Common myeloid progenitor, CD34-positive (primary cell): Measurements from ENCODE around the gene HS3ST5.
"Not testable (repeated sequence)": the region's sequence is repeated elsewhere in the genome, so short reads cannot be mapped to it uniquely, and the experiment has no call there.

Source experiments
- CTCF ChIA-PET: fragments of 350-600 bp; sonication (Branson Sonifier 250); formaldehyde crosslinking; loops from one replicate; lab custom pipeline; 2021; ENCODE audit warnings: antibody characterized with exemption; lab: Charles Lee
- POLR2A ChIA-PET: fragments of 350-600 bp; sonication (Branson Sonifier 250); formaldehyde crosslinking; loops from one replicate; lab custom pipeline; 2021; ENCODE audit warnings: antibody characterized with exemption; lab: Charles Lee
- DNase-seq, 3 donors: peaks; one replicate each; pipeline versions ENCODE4 v3.0.0 to v3.0.0-alpha.2; 2013
- H3K27ac ChIP-seq, 2 experiments: 1 replicate in 1 of 2; 2 replicates in 1 of 2; pipeline ENCODE4 v1.7.0; 2013; ENCODE audit warnings: inconsistent platforms in 2 of 2, low read length in 2 of 2, mild to moderate bottlenecking in 2 of 2, low read depth in 1 of 2, moderate library complexity in 1 of 2; ENCODE audit not compliant: severe bottlenecking in 2 of 2, insufficient read depth in 1 of 2, poor library complexity in 1 of 2
- H3K27me3 ChIP-seq, 5 experiments: replicated peaks in 2 of 5; 1 replicate in 3 of 5; 2 replicates in 2 of 5; pipeline versions ENCODE4 v1.6.1 to v1.7.0; 2013; ENCODE audit warnings: low read length in 4 of 5, mild to moderate bottlenecking in 2 of 5, moderate library complexity in 2 of 5, inconsistent platforms in 1 of 5; ENCODE audit not compliant: insufficient read depth in 5 of 5, control insufficient read depth in 4 of 5
- H3K36me3 ChIP-seq, 4 experiments: 1 replicate in 2 of 4; 2 replicates in 2 of 4; pipeline versions ENCODE4 v1.6.1 to v1.7.0; 2013; ENCODE audit warnings: low read length in 3 of 4, control low read depth in 1 of 4, mild to moderate bottlenecking in 1 of 4; ENCODE audit not compliant: control insufficient read depth in 4 of 4, insufficient read depth in 4 of 4
- H3K4me1 ChIP-seq, 4 experiments: 1 replicate in 3 of 4; 2 replicates in 1 of 4; pipeline versions ENCODE4 v1.6.1 to v1.7.1; 2013; ENCODE audit warnings: low read length in 3 of 4, mild to moderate bottlenecking in 3 of 4, control low read depth in 1 of 4, inconsistent platforms in 1 of 4, moderate library complexity in 1 of 4; ENCODE audit not compliant: control insufficient read depth in 4 of 4, insufficient read depth in 4 of 4; ENCODE audit errors: control extremely low read depth in 1 of 4
- H3K4me3 ChIP-seq, 7 experiments: 1 replicate in 4 of 7; 2 replicates in 3 of 7; pipeline versions ENCODE4 v1.5.1 to v1.7.0; 2013; ENCODE audit warnings: mild to moderate bottlenecking in 7 of 7, low read length in 6 of 7, moderate library complexity in 6 of 7, inconsistent platforms in 2 of 7, low read depth in 2 of 7, control low read depth in 1 of 7; ENCODE audit not compliant: insufficient read depth in 4 of 7, control insufficient read depth in 1 of 7; ENCODE audit errors: extremely low read depth in 1 of 7
- H3K9me3 ChIP-seq, 5 experiments: 1 replicate in 4 of 5; 2 replicates in 1 of 5; pipeline versions ENCODE4 v1.6.1 to v1.7.1; 2013; ENCODE audit warnings: low read length in 4 of 5, mild to moderate bottlenecking in 2 of 5, inconsistent platforms in 1 of 5, low read depth in 1 of 5, moderate library complexity in 1 of 5; ENCODE audit not compliant: control insufficient read depth in 4 of 5, insufficient read depth in 2 of 5; ENCODE audit errors: control extremely low read depth in 1 of 5
- WGBS: methylation state at CpG from one replicate; pipeline ENCODE4 v1.1.5; 2013; ENCODE audit not compliant: insufficient coverage; 5-methylcytosine and 5-hydroxymethylcytosine counted together

Gene HS3ST5

DNA sequence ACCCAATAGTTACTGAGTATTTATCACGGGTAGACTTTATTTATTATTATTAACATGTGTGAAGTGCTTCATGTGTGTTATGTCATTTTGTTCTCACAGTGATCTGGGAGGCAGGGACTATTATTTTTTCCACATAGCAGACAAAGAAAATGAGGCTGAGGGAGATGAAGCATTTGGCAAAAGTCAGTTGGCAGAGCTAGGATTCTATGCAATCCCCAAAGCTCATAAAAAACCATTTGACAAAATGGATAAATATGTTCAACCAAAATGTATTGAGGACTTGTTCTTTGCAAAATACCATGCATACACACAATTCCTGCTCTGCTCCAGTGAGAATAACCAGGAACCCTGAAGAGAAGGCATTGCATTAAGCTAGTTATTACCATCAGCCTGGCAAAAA is 184.4 kb downstream of the HS3ST5 start:
- Histone ChIP-seq H3K36me3 (no peaks in the 10 kb centered on the region), H3K4me1 (no peaks in the 10 kb centered on the region), H3K27ac (no peak overlapping the region), H3K4me3 (no peak overlapping the region), H3K9me3 (peaks cover 0 to 1% (median 0%) of the 10 kb centered on the region in 5 experiments), H3K27me3 (peaks cover 0 to 4% (median 0%) of the 10 kb centered on the region in 5 experiments)
- ChIA-PET CTCF (interaction anchor here (1.7 kb wide), 1 partner anchor 10 kb away, joined by 6 read pairs; no protein-coding TSS in a partner anchor), POLR2A (no interaction called here)
- no peak for DNase-seq
- no CpG with 5 or more reads among the region's 1 CpG for WGBS

DNA sequence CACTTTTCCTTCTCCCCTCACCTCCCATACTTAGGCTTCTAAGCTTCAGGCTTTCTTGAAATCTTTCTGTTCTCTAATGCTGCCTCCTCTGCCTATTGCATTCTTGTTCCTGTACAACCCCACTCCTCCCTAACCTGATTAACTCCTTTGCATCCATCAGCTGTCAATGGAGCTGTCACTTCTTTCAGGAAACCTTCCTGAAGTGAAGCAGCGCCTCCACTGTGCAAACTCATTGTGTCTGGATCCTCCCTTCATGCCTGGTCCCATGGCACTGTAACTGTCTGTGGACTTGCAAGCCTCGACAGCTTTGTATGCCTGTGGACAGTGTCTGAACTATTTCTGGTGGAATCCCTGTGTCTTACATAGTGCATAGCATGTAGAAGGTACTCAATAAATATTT is 185.0 kb downstream of the HS3ST5 start:
- ChIA-PET POLR2A (no interaction called here), CTCF (interaction anchor here (1.7 kb wide), 1 partner anchor 10 kb away, joined by 6 read pairs; no protein-coding TSS in a partner anchor)
- no peaks in the 10 kb centered on the region for H3K36me3 ChIP-seq
- peaks cover 0 to 4% (median 0%) of the 10 kb centered on the region in 5 experiments for H3K27me3 ChIP-seq
- 71% methylated on average over 1 of the region's 2 CpGs for WGBS
- no peaks in the 10 kb centered on the region for H3K4me1 ChIP-seq
- no peak for DNase-seq
- H3K4me3 ChIP-seq, result no peak overlapping the region
- no peak overlapping the region for H3K27ac ChIP-seq
- H3K9me3 ChIP-seq, result peaks cover 0 to 1% (median 0%) of the 10 kb centered on the region in 5 experiments

DNA sequence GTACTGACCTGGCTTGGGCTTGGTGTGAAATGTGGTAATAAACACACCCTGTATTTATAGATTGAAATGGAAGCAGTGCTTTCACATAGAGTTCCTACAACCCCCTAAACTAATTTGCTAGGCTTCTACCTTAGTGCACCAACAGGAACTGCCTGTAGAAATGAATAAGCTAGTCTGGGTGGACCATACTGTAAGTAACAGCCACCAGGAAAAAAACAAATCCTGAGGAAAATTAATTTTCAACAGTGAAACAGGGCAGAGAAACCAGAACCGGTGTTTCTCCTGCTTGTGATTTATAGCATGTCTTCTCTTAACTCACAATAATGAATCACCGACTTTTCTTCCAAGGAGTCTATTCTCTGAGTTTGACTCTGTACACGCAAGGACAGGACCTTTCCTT is 187.1 kb downstream of the HS3ST5 start:
- WGBS, result 71% methylated on average over 3 of the region's 3 CpGs

DNA sequence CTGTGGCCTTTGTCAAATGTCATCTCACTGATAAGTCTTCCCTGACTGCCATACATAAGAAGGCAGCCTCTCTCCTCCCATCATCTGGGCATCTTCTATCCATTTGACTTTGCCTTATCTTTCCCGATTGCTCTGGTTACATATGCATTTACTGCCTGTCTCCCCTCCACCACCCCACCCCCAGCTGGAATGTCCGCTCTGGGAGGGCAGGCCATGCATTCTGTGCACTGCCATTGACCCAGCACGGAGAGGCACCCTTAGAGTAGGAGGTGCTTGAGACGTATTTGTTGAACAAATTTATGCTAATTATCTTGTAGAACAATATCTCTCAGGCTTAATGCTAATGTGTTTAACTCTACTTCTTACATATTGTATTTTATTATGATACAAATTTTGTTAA is 188.0 kb downstream of the HS3ST5 start:
- Histone ChIP-seq H3K4me3 (no peak overlapping the region), H3K27ac (no peak overlapping the region), H3K27me3 (peaks cover 0 to 4% (median 0%) of the 10 kb centered on the region in 5 experiments), H3K9me3 (peaks cover 0 to 1% (median 0%) of the 10 kb centered on the region in 5 experiments), H3K4me1 (no peaks in the 10 kb centered on the region), H3K36me3 (no peaks in the 10 kb centered on the region)
- ChIA-PET CTCF (no interaction called here), POLR2A (no interaction called here)
- 71% methylated on average over 1 of the region's 4 CpGs for WGBS
- DNase-seq, result no peak

More for the DNA sequence above, 187.1 kb downstream of the HS3ST5 start:
- POLR2A ChIA-PET, result no interaction called here
- Histone ChIP-seq H3K27me3 (peaks cover 0 to 4% (median 0%) of the 10 kb centered on the region in 5 experiments), H3K27ac (no peak overlapping the region), H3K4me3 (no peak overlapping the region), H3K4me1 (no peaks in the 10 kb centered on the region), H3K36me3 (no peaks in the 10 kb centered on the region), H3K9me3 (peaks cover 0 to 1% (median 0%) of the 10 kb centered on the region in 5 experiments)
- no peak for DNase-seq
- CTCF ChIA-PET, result no interaction called here

DNA sequence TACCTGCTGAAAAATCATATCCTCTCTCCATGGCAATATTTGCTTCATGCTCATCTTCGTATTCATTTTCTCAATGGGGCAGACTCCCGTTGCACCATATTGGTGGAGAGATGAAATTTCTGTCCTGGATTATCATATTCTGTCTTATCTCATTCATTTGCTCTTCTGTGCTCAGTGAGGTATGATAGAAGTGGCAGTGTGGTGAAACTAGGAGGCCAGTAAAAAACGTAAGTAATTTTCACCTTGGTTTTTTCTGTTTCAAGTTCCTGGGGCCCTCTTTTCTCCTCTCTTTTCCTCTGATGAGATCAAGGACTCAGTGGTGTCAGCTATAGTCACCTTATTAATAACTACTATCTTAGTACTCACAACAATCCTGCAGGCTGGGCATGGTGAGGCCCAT is 189.4 kb downstream of the HS3ST5 start:
- H3K27me3 ChIP-seq, result peaks cover 0 to 4% (median 0%) of the 10 kb centered on the region in 5 experiments
- H3K4me3 ChIP-seq, result no peak overlapping the region
- no peaks in the 10 kb centered on the region for H3K4me1 ChIP-seq
- H3K27ac ChIP-seq, result no peak overlapping the region
- peaks cover 0 to 1% (median 0%) of the 10 kb centered on the region in 5 experiments for H3K9me3 ChIP-seq
- ChIA-PET POLR2A (no interaction called here), CTCF (no interaction called here)
- no peak for DNase-seq
- WGBS, result 80% methylated on average over 1 of the region's 3 CpGs
- H3K36me3 ChIP-seq, result no peaks in the 10 kb centered on the region

DNA sequence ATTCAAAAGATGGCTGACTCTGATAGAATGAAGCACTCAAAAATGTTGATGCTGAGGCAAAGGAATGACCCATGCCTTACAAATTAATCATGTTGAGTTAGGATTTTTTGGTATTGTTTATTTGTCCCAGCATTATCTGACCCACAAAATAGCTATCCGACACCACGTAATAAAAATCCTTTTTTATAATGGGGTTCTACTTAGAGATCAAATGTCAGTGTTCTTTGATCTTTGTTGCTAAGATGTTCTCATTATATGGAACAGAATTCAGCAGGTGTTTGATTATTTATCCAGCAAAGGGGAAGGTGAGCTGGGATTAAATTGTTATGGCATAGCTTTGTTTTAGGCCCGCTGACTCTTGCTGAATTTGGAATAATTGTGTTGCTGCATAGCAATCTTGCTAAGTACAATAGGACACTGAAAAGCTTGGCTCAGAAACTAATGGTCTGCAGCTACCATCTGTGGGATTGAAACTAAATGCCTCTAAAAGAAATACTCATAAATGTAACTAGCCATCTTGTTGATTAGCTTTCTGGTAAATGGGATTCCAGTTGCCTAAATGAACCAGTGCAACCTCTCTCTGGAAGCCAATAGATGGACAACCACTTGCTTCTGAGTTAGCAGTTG is 191.6 kb downstream of the HS3ST5 start:
- no peak overlapping the region for H3K27ac ChIP-seq
- peaks cover 0 to 5% (median 0%) of the 10 kb centered on the region in 5 experiments for H3K9me3 ChIP-seq
- no peak overlapping the region for H3K4me3 ChIP-seq
- POLR2A ChIA-PET, result no interaction called here
- H3K36me3 ChIP-seq, result no peaks in the 10 kb centered on the region
- CTCF ChIA-PET, result no interaction called here
- WGBS, result 100% methylated on average over 1 of the region's 3 CpGs
- H3K27me3 ChIP-seq, result peaks cover 0 to 2% (median 0%) of the 10 kb centered on the region in 5 experiments
- H3K4me1 ChIP-seq, result no peaks in the 10 kb centered on the region
- DNase-seq, result no peak

DNA sequence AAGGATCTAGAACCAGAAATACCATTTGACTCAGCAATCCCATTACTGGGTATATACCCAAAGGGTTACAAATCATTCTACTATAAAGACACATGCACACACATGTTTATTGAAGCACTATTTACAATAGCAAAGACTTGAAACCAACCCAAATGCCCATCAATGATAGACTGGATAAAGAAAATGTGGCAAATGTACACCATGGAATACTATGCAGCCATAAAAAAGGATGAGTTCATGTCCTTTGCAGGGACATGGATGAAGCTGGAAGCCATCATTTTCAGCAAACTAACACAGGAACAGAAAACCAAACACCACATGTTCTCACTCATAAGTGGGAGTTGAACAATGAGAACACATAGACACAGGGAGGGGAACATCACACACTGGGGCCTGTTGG is 193.6 kb downstream of the HS3ST5 start:
- H3K27me3 ChIP-seq, H3K27ac ChIP-seq, CTCF ChIA-PET, POLR2A ChIA-PET, H3K9me3 ChIP-seq, H3K4me1 ChIP-seq, H3K36me3 ChIP-seq, DNase-seq, H3K4me3 ChIP-seq: not testable (repeated sequence)
